ENCODE results near the gene SFMBT1.

SFMBT1 gene

DNA sequence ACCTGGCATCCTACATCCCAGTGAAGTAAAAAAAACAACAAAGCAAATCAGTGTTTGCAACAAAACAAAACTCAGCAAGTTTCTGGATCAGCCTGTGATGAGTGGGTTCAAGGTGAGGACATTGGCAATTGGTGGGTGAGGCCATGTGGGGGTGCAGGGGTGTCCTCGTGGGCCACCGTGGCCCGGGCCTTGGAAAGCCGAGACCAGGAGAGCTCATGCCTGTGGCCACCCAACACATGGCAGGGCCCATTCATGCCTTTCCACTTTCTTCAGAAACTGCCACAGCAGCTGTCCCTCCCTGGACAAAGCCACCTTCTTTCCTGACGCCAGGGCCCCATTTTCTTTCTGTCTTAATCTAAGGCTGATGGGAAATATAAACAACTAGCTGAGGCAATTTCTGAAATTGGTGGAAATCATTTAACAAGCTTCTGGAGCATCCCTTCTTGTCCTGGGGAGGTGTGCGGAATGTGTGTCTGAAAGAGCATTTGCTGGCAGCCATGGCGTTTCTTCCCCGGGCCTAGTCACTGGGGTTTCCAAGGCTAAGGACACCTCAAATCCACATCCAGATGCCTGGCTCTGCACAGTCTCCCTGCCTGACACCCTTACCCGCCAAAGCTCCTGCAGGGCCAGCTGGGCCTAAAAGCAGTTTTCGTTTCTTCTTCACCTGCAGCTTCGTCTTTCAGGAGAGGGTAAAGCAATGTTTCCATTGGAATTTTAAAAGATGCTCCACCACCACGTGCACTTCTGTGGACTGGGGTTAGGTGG is 34.1 kb upstream of the SFMBT1 start:
- no peak overlapping the region for H3K4me3 ChIP-seq (ENCODE audit: control insufficient read depth, low read depth, low read length)
- TF ChIP-seq, protein P1, sequence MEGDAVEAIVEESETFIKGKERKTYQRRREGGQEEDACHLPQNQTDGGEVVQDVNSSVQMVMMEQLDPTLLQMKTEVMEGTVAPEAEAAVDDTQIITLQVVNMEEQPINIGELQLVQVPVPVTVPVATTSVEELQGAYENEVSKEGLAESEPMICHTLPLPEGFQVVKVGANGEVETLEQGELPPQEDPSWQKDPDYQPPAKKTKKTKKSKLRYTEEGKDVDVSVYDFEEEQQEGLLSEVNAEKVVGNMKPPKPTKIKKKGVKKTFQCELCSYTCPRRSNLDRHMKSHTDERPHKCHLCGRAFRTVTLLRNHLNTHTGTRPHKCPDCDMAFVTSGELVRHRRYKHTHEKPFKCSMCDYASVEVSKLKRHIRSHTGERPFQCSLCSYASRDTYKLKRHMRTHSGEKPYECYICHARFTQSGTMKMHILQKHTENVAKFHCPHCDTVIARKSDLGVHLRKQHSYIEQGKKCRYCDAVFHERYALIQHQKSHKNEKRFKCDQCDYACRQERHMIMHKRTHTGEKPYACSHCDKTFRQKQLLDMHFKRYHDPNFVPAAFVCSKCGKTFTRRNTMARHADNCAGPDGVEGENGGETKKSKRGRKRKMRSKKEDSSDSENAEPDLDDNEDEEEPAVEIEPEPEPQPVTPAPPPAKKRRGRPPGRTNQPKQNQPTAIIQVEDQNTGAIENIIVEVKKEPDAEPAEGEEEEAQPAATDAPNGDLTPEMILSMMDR (IDR thresholded peaks at IDR 0.05; ENCODE audit: control insufficient read depth, insufficient read depth, low read depth, low read length, missing control alignments): no peak
- no peak for DNase-seq (ENCODE audit: low read depth)

DNA sequence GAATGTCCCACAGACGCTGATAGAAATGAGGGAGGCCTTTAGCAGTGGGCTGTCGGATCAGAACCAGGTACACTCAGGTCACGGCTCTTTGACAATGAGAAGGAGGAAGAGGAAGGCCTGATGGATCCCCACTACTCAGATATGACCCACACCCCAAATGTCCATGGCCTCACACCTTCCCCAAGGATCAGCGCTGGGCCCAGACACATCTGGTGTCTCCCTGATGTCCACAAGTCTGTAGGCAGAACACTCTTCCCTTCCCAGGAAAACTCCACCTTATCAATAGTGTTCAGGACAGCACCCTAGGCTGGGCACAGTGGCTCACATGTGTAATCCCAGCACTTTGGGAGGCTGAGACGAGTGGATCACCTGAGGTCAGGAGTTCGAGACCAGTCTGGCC is 33.3 kb upstream of the SFMBT1 start:
- no peak for DNase-seq (ENCODE audit: low read depth)
- TF ChIP-seq, protein P1 (IDR thresholded peaks at IDR 0.05; ENCODE audit: control insufficient read depth, insufficient read depth, low read depth, low read length, missing control alignments): no peak

DNA sequence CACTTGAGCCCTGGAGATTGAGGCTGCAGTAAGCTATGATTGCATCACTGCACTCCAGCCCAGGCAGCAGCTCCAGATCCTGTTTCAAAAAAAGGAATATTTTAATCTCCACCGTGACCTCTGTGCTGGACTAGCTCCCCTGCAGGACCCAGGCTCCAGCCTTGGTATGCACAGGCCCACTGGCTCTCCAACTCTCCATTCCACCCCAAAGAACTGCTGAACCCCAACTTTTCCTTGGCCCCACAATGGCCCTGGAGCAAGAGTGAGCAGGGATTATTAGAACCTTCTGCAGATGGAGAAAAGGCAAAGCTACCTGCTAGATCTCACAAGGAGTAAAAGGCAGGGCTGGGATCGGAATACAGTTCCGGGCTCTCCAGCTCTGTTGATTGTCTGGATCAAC is 32.8 kb upstream of the SFMBT1 start:
- DNase-seq (ENCODE audit: low read depth): no peak
- TF ChIP-seq, protein P1 (IDR thresholded peaks at IDR 0.05; ENCODE audit: control insufficient read depth, insufficient read depth, low read depth, low read length, missing control alignments): no peak

More for the DNA sequence above, 33.3 kb upstream of the SFMBT1 start:
- no peak overlapping the region for H3K4me3 ChIP-seq (ENCODE audit: control insufficient read depth, low read depth, low read length)

DNA sequence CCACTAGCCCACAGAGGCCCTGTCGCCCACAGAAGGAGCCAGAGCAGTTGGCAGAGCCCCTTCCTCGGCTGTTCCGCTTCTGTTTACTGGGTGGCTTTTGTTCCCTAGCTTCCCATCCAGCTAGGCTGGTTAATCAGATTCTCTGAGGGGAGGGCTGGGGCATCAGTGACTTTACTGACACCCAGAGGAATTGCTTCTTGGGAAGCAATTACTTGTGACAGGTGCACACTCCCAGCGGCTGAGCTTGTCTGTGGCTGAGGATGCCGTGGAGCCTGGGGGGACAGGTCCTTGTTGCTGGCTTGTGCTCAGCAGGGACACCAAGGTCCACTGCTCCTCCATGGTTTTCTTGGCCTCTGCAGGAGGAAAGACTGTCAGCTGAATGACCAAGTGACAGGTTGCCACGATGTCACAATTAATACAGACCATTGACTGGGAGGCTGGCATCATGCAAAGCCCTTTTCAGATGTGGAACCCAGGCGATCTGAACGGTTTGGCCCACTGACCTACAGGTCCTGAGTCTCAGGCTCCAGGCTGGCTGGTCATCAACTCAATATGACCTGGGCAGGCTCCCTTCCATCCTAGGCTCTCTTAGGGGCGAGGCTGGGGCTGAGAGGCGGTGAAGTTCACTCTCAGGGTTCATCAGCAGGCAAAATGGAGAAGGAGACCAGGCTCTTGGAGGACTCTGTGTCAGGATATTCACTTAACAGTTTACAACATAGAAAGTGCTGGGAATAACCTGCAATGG is 31.8 kb upstream of the SFMBT1 start:
- no peak for DNase-seq (ENCODE audit: low read depth)
- H3K4me3 ChIP-seq (ENCODE audit: control insufficient read depth, low read depth, low read length): no peak overlapping the region
- TF ChIP-seq, protein P1 (IDR thresholded peaks at IDR 0.05; ENCODE audit: control insufficient read depth, insufficient read depth, low read depth, low read length, missing control alignments): no peak

More for the DNA sequence above, 32.8 kb upstream of the SFMBT1 start:
- no peak overlapping the region for H3K4me3 ChIP-seq (ENCODE audit: control insufficient read depth, low read depth, low read length)

DNA sequence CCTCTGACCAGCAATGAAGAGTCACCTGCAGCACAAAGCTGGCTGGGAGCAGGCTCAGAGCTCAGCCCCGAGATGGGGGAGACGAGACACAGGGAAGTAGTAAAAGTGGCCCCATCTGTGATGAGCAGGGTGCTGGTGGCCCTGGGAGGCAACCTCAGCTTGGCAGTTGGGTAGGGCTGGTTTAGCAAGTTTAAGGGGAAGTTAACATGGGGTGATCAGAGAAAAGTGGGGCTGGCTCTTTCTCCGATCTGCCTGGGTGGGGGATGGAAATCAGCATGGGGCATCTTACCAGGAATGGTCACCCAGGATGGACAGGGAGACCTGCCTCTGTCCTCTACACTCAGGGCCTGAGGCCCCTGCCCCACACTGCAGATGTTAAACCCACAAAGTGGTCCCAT is 29.9 kb upstream of the SFMBT1 start:
- TF ChIP-seq, protein P1 (IDR thresholded peaks at IDR 0.05; ENCODE audit: control insufficient read depth, insufficient read depth, low read depth, low read length, missing control alignments): no peak
- no peak for DNase-seq (ENCODE audit: low read depth)

DNA sequence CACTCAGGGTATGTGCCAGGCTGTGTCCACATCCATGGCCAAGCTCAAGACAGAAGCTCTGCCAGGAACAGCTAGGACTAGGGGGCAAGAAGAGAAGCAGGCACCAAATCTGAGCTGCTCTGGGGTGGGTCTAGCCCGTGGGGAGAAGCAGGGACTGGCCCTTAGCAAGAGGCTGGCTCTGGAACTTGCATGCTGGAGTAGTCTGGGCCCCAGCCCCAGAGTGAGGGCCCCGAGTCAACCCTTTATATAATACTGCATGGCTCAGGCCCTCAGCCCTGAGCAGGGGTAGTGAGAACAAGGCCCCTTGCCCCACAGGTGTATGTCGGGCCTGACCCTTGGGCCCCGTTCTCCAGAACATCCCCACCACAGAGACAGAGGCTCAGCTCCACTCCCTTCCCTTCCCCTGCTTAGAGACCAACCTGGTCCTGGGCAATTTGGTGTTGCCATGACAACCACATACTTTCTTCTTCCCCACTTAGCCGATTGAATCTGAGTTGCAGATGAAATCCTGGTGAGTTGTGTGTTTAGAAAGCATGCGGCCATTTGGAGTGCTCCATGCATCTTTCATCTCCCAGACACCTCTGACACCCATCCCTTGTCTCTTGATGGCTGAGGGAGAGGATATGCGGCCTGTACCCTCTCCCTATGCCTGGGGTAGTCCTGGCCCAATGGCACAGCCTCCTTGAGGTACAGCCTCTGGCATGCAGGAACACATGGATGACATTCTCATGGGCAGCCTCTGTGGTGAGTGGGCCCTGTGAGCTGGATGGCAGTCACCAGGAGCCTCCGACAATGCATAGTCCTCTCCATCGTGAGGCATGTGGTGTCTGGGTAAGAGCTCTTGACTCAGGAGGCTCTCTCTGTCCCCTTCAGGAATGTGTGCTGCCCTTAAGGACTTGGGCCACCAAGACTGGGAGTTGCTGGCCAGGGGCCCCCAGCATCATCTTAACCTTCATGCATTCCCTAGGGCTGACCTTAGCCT is 29.2 kb upstream of the SFMBT1 start:
- DNase-seq (ENCODE audit: low read depth): no peak
- H3K4me3 ChIP-seq (ENCODE audit: control insufficient read depth, low read depth, low read length): no peak overlapping the region
- TF ChIP-seq, protein P1 (IDR thresholded peaks at IDR 0.05; ENCODE audit: control insufficient read depth, insufficient read depth, low read depth, low read length, missing control alignments): no peak

More for the DNA sequence above, 29.9 kb upstream of the SFMBT1 start:
- H3K4me3 ChIP-seq (ENCODE audit: control insufficient read depth, low read depth, low read length): no peak overlapping the region

Measured in AG09309 (cell line).